HepG2 (cell line): ENCODE data around the gene AFAP1. TPM values are rescaled to one million over a fixed set of nuclear protein-coding genes. Genes with fewer than 3 reads are reported as not detected.

ENCODE experiments used
- ATAC-seq: fragments of 200-7000 bp; cut with Tn5 transposase; 3 replicates; pipeline ENCODE4 v1.9.1; 2020; ENCODE audit warnings: mild to moderate bottlenecking, moderate library complexity
- BruUV-seq: library from RNA; stranded (reverse); fragments of 400-500 nt; replicated peaks from 2 replicates; lab custom pipeline; 2021; lab: Mats Ljungman, UMichigan
- CTCF ChIA-PET: fragments of 300-600 bp; formaldehyde crosslinking; extraction: SDS; loops from one replicate; lab custom pipeline; 2021; ENCODE audit warnings: low total read pairs, inconsistent platforms, low intra/inter-chr PET ratio; lab: Yijun Ruan, JAX
- POLR2A ChIA-PET: fragments of 350-600 bp; sonication (Branson Sonifier 250); formaldehyde crosslinking; loops from one replicate; lab custom pipeline; 2020; ENCODE audit warnings: antibody characterized with exemption, inconsistent platforms; lab: Yijun Ruan, JAX
- DNase-seq: peaks from one replicate; pipeline ENCODE4 v3.0.0-alpha.2; 2015; ENCODE audit warnings: low spot score
- FAIRE-seq: peaks from 3 replicates; lab custom pipeline; 2011; peaks lifted over from hg19 to GRCh38; lab: Jason Lieb, UNC
- H2AFZ ChIP-seq: one replicate; pipeline ENCODE4 v1.6.1; 2011; ENCODE audit warnings: low read length, inconsistent platforms
- H3K27ac ChIP-seq: fragments of 300-600 bp; 3 replicates; pipeline ENCODE4 v1.8.0; 2011; ENCODE audit warnings: mixed run types, mild to moderate bottlenecking, mixed read lengths, low read length, inconsistent platforms; ENCODE audit not compliant: insufficient read depth; ENCODE audit errors: extremely low read length
- H3K27me3 ChIP-seq, 2 experiments: fragments of 200-600 bp in 1 of 2; 2 replicates in 1 of 2; 3 replicates in 1 of 2; pipeline versions ENCODE4 v1.6.0 to v1.8.0; 2011; ENCODE audit warnings: low read length in 2 of 2, mild to moderate bottlenecking in 2 of 2, moderate library complexity in 2 of 2, inconsistent platforms in 1 of 2; ENCODE audit not compliant: insufficient read depth in 2 of 2, control insufficient read depth in 1 of 2
- H3K36me3 ChIP-seq, 2 experiments: fragments of 200-600 bp in 1 of 2; replicated peaks in 1 of 2; 2 replicates in 1 of 2; 3 replicates in 1 of 2; pipeline versions ENCODE4 v1.5.1 to v1.8.0; 2011; ENCODE audit warnings: low read length in 2 of 2, inconsistent platforms in 1 of 2; ENCODE audit not compliant: insufficient read depth in 2 of 2, control insufficient read depth in 1 of 2
- H3K4me1 ChIP-seq: 2 replicates; pipeline ENCODE4 v1.5.1; 2012; ENCODE audit warnings: low read length, inconsistent platforms; ENCODE audit not compliant: insufficient read depth
- H3K4me2 ChIP-seq: 2 replicates; pipeline ENCODE4 v1.6.0; 2011; ENCODE audit warnings: low read depth, low read length, inconsistent platforms
- H3K4me3 ChIP-seq, 3 experiments: fragments of 200-600 bp in 1 of 3; sonication (generic), shearing (Covaris generic) in 1 of 3; replicated peaks in 1 of 3; 2 replicates each; pipeline ENCODE4 v1.5.1; 2011 to 2016; ENCODE audit warnings: low read length in 3 of 3, inconsistent platforms in 2 of 3, low read depth in 2 of 3, mild to moderate bottlenecking in 2 of 3, control low read depth in 1 of 3, mixed read lengths in 1 of 3; ENCODE audit not compliant: insufficient read depth in 1 of 3
- H3K79me2 ChIP-seq: one replicate; pipeline ENCODE4 v1.6.1; 2011; ENCODE audit warnings: low read length, inconsistent platforms; ENCODE audit not compliant: insufficient read depth
- H3K9ac ChIP-seq: 2 replicates; pipeline ENCODE4 v1.6.0; 2011; ENCODE audit warnings: mild to moderate bottlenecking, low read depth, low read length, inconsistent platforms; ENCODE audit not compliant: insufficient read depth
- H3K9me3 ChIP-seq: 2 replicates; pipeline ENCODE4 v1.5.1; 2012; ENCODE audit warnings: mild to moderate bottlenecking, low read length
- H4K20me1 ChIP-seq: 2 replicates; pipeline ENCODE4 v1.6.0; 2011; ENCODE audit warnings: inconsistent platforms, mild to moderate bottlenecking, low read length, moderate library complexity; ENCODE audit not compliant: insufficient read depth
- ATF4 ChIP-seq, 2 experiments: fragments of 450-650 bp in 1 of 2; sonication (generic) in 1 of 2; formaldehyde crosslinking; IDR thresholded peaks; 2 replicates each; pipeline versions ENCODE4 v1.5.0 to v1.8.0; 2020 to 2022; ENCODE audit warnings: mild to moderate bottlenecking in 1 of 2, missing genetic modification reagents in 1 of 2
- ELK4 ChIP-seq: sonication (generic); formaldehyde crosslinking; IDR thresholded peaks from 2 replicates; pipeline ENCODE4 v1.9.0; 2021; ENCODE audit warnings: missing genetic modification reagents, borderline replicate concordance
- NFIC ChIP-seq: IDR thresholded peaks from 2 replicates; pipeline ENCODE4 v1.6.1; 2012; ENCODE audit warnings: mild to moderate bottlenecking, low read length, inconsistent platforms
- PLRG1 ChIP-seq: fragments of 450-650 bp; conservative IDR thresholded peaks from 2 replicates; pipeline ENCODE4 v1.6.1; 2016
- SP4 ChIP-seq: sonication (generic); formaldehyde crosslinking; IDR thresholded peaks from 2 replicates; pipeline ENCODE4 v1.8.1; 2023; ENCODE audit warnings: mild to moderate bottlenecking, missing genetic modification reagents
- SPEN ChIP-seq: sonication (generic); formaldehyde crosslinking; IDR thresholded peaks from 2 replicates; pipeline ENCODE4 v1.5.1; 2020; ENCODE audit warnings: low read depth, mild to moderate bottlenecking, missing genetic modification reagents
- ZKSCAN1 ChIP-seq: fragments of 150-350 bp; IDR thresholded peaks from 2 replicates; pipeline ENCODE4 v1.6.1; 2014; ENCODE audit warnings: low read length
- ZNF318 ChIP-seq: sonication (generic); formaldehyde crosslinking; IDR thresholded peaks from 2 replicates; pipeline ENCODE4 v1.4.0; 2020; ENCODE audit warnings: mild to moderate bottlenecking, missing genetic modification reagents
- ZNF343 ChIP-seq: sonication (generic); formaldehyde crosslinking; IDR thresholded peaks from 2 replicates; pipeline ENCODE4 v1.4.0; 2020; ENCODE audit warnings: mild to moderate bottlenecking, missing genetic modification reagents
- ZNF350 ChIP-seq: sonication (generic); formaldehyde crosslinking; IDR thresholded peaks from 2 replicates; pipeline ENCODE4 v1.4.0; 2020; ENCODE audit warnings: mild to moderate bottlenecking, low read depth, missing genetic modification reagents, borderline replicate concordance
- WGBS: methylation state at CpG from one replicate; pipeline ENCODE4 v1.1.6; 2017; ENCODE audit warnings: low lambda C conversion rate; 5-methylcytosine and 5-hydroxymethylcytosine counted together
- in situ Hi-C: cut with HindIII; loops from 2 replicates; pipeline ENCODE4 v1.10.0; 2017; ENCODE audit warnings: low pct_unique_long_range_greater_than_20kb; ENCODE audit not compliant: extremely low pct_ligation_motif_present
- intact Hi-C: fragments of 100-400 bp; cut with micrococcal nuclease; formaldehyde crosslinking; loops from one replicate; pipeline ENCODE4 v1.10.0; 2022; ENCODE audit not compliant: unreplicated experiment
- polyA plus RNA-seq, 8 experiments: library from polyadenylated mRNA; depleted of rRNA in 3 of 8; stranded (reverse) in 7 of 8; unstranded in 1 of 8; fragments of >200 nt; fragmentation: Illumina TruSeq in 4 of 8; extraction: Trizol in 4 of 8; gene quantifications; 2 replicates each; pipeline versions ENCODE4 v1.2.1 to v1.2.3, GENCODE V29; 2011 to 2016; ENCODE audit warnings: low read depth in 4 of 8, missing spikeins in 1 of 8, mixed read lengths in 1 of 8; ENCODE audit not compliant: insufficient read depth in 1 of 8
- total RNA-seq, 5 experiments: library from RNA; depleted of rRNA; stranded (reverse); fragments of >200 nt; fragmentation: Illumina TruSeq; extraction: Trizol; gene quantifications; 2 replicates each; pipeline ENCODE4 v1.2.3, GENCODE V29; 2016; ENCODE audit warnings: low read depth in 1 of 5
- TF ChIP-seq, protein P1 (sequence below): IDR thresholded peaks from 2 replicates; pipeline ENCODE4 v1.6.1; 2016; ENCODE audit warnings: missing compliant biosample characterization, missing genetic modification reagents, borderline replicate concordance

The AFAP1 gene
- total and polyA plus RNA-seq, 2 of the 13 experiments (the other 11 are each of a cell fraction or from before 2014, with no cell fraction given): 2.5 TPM

DNA sequence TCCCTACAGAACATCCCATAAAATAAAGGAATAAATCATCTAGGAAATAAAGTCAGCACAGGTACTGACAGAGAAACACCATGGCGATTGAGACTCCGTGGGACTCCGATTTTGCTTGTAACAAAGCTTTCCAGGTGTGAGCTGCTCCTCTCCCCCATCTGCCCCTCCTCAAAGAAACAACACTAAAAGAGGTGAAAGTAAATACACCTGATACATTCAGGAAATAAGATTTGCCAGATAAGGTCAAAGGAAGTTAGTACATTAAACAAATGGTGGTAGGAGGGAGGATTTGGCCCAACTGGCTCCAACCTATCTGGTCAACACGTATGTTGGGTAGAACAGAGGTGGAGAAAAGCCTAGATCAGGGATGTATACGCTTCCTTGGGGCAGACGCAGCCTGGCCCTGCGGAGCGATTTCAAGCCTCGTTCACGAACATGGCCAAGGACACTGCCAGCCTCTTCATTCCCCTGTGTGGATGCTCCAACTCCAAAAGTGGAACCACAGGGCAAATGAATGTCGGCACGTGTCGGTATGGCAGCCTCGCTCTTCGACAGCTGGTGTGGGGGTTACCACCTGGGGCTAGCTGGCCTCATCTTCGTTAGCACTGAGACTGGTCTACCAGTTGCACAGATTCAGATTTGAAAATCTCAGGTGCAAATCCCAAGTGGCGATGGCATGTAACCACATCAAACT is 162.5 kb downstream of the AFAP1 start (continued):
- TF ChIP-seq ZNF318 (CRISPR knock-in tag): no peak
- no peak for TF ChIP-seq PLRG1
- TF ChIP-seq SPEN: no peak
- no peak for TF ChIP-seq NFIC
- TF ChIP-seq, all 625 proteins: peak for 0

DNA sequence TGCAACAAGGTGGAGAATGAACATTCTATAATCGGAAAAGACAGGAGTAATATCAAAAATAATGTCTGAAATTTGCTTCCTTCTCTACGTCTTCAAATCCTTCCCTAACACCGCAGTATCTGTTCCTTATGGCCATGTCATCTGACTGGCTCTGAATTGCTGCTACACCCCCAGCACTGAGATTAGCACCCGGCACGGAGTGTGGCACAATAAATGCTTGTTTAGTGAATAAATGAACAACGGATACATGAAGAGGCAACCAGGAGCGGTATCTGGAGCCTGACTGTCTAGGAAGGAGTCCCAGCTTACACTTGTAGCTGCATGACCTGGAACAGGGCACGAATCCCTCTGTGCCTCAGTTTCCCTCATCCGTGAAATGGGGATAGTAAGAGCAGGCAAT is 164.3 kb downstream of the AFAP1 start:
- H3K36me3 ChIP-seq: peaks cover 6 to 28% of the 10 kb centered on the region in 2 experiments; a peak in 4 of 5 replicates
- H3K9ac ChIP-seq: no peak overlapping the region
- H3K4me3 ChIP-seq: no peak overlapping the region
- H3K9me3 ChIP-seq: no peaks in the 10 kb centered on the region
- in situ Hi-C loops (no loop called here), intact Hi-C loops (no loop called here)
- 94% methylated on average over 9 of the region's 9 CpGs for WGBS
- no peak overlapping the region for H2AFZ ChIP-seq
- no TSS peak for BruUV-seq
- H3K4me2 ChIP-seq: no peak overlapping the region
- H3K27me3 ChIP-seq: no peaks in the 10 kb centered on the region
- DNase-seq: no peak
- no peak overlapping the region for H3K27ac ChIP-seq
- H4K20me1 ChIP-seq: no peaks in the 10 kb centered on the region
- POLR2A ChIA-PET: no interaction called here
- FAIRE-seq: no peak
- no peaks in the 10 kb centered on the region for H3K79me2 ChIP-seq
- no peak for ATAC-seq
- CTCF ChIA-PET: no interaction called here
- peaks cover 67% of the 10 kb centered on the region for H3K4me1 ChIP-seq
- TF ChIP-seq ATF4 (CRISPR knock-in tag; IDR thresholded peaks at IDR 0.05) (no peak), ZKSCAN1 (no peak), ELK4 (CRISPR knock-in tag) (no peak), SP4 (CRISPR knock-in tag) (no peak), ZNF343 (CRISPR knock-in tag) (no peak), ZNF350 (no peak)
- TF ChIP-seq, protein P1, sequence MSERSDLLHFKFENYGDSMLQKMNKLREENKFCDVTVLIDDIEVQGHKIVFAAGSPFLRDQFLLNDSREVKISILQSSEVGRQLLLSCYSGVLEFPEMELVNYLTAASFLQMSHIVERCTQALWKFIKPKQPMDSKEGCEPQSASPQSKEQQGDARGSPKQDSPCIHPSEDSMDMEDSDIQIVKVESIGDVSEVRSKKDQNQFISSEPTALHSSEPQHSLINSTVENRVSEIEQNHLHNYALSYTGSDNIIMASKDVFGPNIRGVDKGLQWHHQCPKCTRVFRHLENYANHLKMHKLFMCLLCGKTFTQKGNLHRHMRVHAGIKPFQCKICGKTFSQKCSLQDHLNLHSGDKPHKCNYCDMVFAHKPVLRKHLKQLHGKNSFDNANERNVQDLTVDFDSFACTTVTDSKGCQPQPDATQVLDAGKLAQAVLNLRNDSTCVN (CRISPR knock-in tag): no peak
